Measurements from ENCODE around the gene MSANTD2.

DNA sequence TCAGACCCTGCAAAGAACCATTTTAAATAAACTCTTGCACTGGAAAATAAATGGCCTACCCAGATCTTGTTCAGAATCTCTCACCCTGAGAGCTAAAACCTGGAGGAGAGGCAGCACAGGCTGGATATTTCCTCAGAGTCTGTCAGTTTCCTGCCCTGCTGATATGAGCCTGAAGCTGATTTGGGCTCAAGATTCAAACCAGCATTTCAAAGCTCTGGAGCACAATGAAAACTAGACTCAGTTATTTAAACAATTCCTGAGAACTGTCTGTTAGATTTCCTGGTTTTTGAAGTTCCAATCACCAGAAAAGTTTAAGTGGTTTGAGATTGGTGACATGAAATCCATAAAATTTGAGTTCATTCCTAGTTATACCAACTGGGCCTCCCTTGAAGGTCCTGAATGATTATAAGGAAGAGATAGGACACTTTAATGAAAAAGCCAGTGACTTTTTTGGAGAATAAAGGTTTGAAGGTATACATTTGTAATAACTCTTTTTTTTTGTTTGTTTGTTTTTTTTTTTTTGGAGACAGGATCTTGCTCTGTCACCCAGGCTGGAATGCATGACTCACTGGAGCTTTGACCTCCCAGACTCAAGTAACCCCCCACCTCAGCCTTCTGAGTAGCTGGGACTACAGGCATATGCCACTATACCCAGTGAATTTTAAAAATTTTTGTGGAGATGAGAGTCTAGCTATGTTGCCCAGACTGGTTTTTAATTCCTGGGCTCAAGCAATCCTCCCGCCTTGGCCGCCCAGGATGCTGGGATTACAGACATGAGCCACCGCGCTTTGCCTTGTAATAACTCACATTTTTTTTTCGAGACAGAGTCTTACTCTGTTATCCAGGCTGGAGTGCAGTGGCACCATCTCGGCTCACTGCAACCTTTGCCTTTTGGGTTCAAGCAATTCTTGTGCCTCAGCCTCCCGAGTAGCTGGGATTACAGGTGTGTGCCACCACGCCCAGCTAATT lies 30.1 kb downstream of the MSANTD2 start:
- TF ChIP-seq POLR2A (IDR thresholded peaks at IDR 0.05) (no peak), POLR2AphosphoS5 (IDR thresholded peaks at IDR 0.05) (no peak)
- TF ChIP-seq, protein P1, sequence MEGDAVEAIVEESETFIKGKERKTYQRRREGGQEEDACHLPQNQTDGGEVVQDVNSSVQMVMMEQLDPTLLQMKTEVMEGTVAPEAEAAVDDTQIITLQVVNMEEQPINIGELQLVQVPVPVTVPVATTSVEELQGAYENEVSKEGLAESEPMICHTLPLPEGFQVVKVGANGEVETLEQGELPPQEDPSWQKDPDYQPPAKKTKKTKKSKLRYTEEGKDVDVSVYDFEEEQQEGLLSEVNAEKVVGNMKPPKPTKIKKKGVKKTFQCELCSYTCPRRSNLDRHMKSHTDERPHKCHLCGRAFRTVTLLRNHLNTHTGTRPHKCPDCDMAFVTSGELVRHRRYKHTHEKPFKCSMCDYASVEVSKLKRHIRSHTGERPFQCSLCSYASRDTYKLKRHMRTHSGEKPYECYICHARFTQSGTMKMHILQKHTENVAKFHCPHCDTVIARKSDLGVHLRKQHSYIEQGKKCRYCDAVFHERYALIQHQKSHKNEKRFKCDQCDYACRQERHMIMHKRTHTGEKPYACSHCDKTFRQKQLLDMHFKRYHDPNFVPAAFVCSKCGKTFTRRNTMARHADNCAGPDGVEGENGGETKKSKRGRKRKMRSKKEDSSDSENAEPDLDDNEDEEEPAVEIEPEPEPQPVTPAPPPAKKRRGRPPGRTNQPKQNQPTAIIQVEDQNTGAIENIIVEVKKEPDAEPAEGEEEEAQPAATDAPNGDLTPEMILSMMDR (IDR thresholded peaks at IDR 0.05), result no peak

Measured in breast epithelium (tissue), 3 donors.